K562 (cell line): ENCODE measurements around the gene ELP5.

Experiments used
- CBX1 ChIP-seq: sonication (generic); IDR thresholded peaks from 2 replicates; pipeline ENCODE4 v1.6.1; 2016; ENCODE audit warnings: antibody characterized with exemption, low read depth, mild to moderate bottlenecking
- MXD1 ChIP-seq: fragments of 250-450 bp; sonication (Bioruptor Pico); IDR thresholded peaks from 2 replicates; pipeline ENCODE4 v1.8.0; 2021; ENCODE audit warnings: borderline replicate concordance, mild to moderate bottlenecking, moderate library complexity; ENCODE audit not compliant: poor library complexity, severe bottlenecking
- SP2 ChIP-seq: IDR thresholded peaks from 2 replicates; pipeline ENCODE4 v1.6.1; 2011; ENCODE audit warnings: mild to moderate bottlenecking, low read depth, low read length, moderate library complexity; ENCODE audit not compliant: poor library complexity, severe bottlenecking; ENCODE audit errors: extremely low read depth
- SPI1 ChIP-seq: IDR thresholded peaks from 2 replicates; pipeline ENCODE4 v1.6.1; 2011; ENCODE audit warnings: low read depth, low read length, control low read depth, borderline replicate concordance
- TEAD2 ChIP-seq: fragments of 450-650 bp; IDR thresholded peaks from 2 replicates; pipeline ENCODE4 v1.6.1; 2016; ENCODE audit warnings: missing genetic modification characterization, control low read depth, missing compliant biosample characterization
- ZNF239 ChIP-seq: fragments of 250-450 bp; sonication (Bioruptor Pico); IDR thresholded peaks from 2 replicates; pipeline ENCODE4 v1.4.0; 2020; ENCODE audit warnings: mild to moderate bottlenecking

- TF ChIP-seq SP2 = no peak
- TF ChIP-seq MXD1 (CRISPR knock-in tag) = no peak
- no peak for TF ChIP-seq TEAD2
- TF ChIP-seq ZNF239 (CRISPR knock-in tag) = no peak
- TF ChIP-seq SPI1 = no peak
- no peak for TF ChIP-seq CBX1
Observed at GRCh38 chr17:7218758-7219157, 33.3 kb upstream of the ELP5 start.
